GM12874 (cell line): ENCODE results near the gene NLK.

Experiments used
- CTCF ChIP-seq: IDR thresholded peaks from 2 replicates; pipeline ENCODE4 v1.5.1; 2011; ENCODE audit warnings: low read depth, mild to moderate bottlenecking, control low read depth, low read length, moderate library complexity; ENCODE audit not compliant: insufficient read depth

NLK gene

GRCh38 chr17:28001149-28001548 lies 41.3 kb upstream of the NLK start:
- TF ChIP-seq CTCF, result no peak

- TF ChIP-seq CTCF, result no peak
Observed at GRCh38 chr17:28004344-28004743, 38.1 kb upstream of the NLK start.

GRCh38 chr17:28008513-28008912 lies 34.0 kb upstream of the NLK start:
- no peak for TF ChIP-seq CTCF

GRCh38 chr17:28010406-28010805 lies 32.1 kb upstream of the NLK start:
- TF ChIP-seq CTCF, result no peak

GRCh38 chr17:28018439-28019070 lies 23.9 kb upstream of the NLK start:
- no peak for TF ChIP-seq CTCF

- TF ChIP-seq CTCF, result no peak
Observed at GRCh38 chr17:28020515-28020914, 22.0 kb upstream of the NLK start.

- no peak for TF ChIP-seq CTCF
Observed at GRCh38 chr17:28029044-28029443, 13.4 kb upstream of the NLK start.
